Naive thymus-derived CD4-positive, alpha-beta T cell (primary cell): Measurements from ENCODE around the gene AMOTL2. TPM values are rescaled to one million over a fixed set of nuclear protein-coding genes. Genes with fewer than 3 reads are reported as not detected.

Source experiments
- ATAC-seq: fragments of 150-1000 bp; cut with Tn5 transposase; 2 replicates; pipeline ENCODE4 v1.10.0; 2021; ENCODE audit warnings: mild to moderate bottlenecking, moderate library complexity
- CTCF ChIA-PET: fragments of 350-600 bp; sonication (Branson Sonifier 250); formaldehyde crosslinking; loops from one replicate; lab custom pipeline; 2021; ENCODE audit warnings: antibody characterized with exemption; lab: Charles Lee
- POLR2A ChIA-PET: fragments of 350-600 bp; sonication (Branson Sonifier 250); formaldehyde crosslinking; loops from one replicate; lab custom pipeline; 2021; ENCODE audit warnings: antibody characterized with exemption, inconsistent platforms; lab: Charles Lee
- DNase-seq, 9 donors: peaks; one replicate each; pipeline versions ENCODE4 v3.0.0 to v3.0.0-alpha.2; 2020 to 2022; ENCODE audit warnings: mixed read lengths in 1 of 9
- H3K27ac ChIP-seq: one replicate; pipeline ENCODE4 v1.7.0; 2013; ENCODE audit warnings: mild to moderate bottlenecking, low read depth, low read length, moderate library complexity
- H3K27me3 ChIP-seq, 2 donors: one replicate each; pipeline ENCODE4 v1.7.0; 2013; ENCODE audit warnings: low read length in 2 of 2, mild to moderate bottlenecking in 2 of 2, moderate library complexity in 2 of 2; ENCODE audit not compliant: control insufficient read depth in 2 of 2, insufficient read depth in 2 of 2
- H3K36me3 ChIP-seq, 3 experiments: 1 replicate in 2 of 3; 2 replicates in 1 of 3; pipeline ENCODE4 v1.7.0; 2013; ENCODE audit warnings: low read length in 3 of 3, mild to moderate bottlenecking in 3 of 3, moderate library complexity in 1 of 3; ENCODE audit not compliant: insufficient read depth in 3 of 3, control insufficient read depth in 2 of 3
- H3K4me1 ChIP-seq, 2 donors: one replicate each; pipeline ENCODE4 v1.7.0; 2013; ENCODE audit warnings: low read length in 2 of 2, mild to moderate bottlenecking in 2 of 2, moderate library complexity in 1 of 2; ENCODE audit not compliant: control insufficient read depth in 2 of 2, insufficient read depth in 2 of 2
- H3K4me3 ChIP-seq: 2 replicates; pipeline ENCODE4 v1.7.0; 2013; ENCODE audit warnings: mild to moderate bottlenecking, low read length
- H3K9me3 ChIP-seq, 3 experiments: 1 replicate in 2 of 3; 2 replicates in 1 of 3; pipeline ENCODE4 v1.7.0; 2013; ENCODE audit warnings: low read length in 3 of 3; ENCODE audit not compliant: control insufficient read depth in 2 of 3
- H3K27ac Mint-ChIP-seq, 9 donors: one replicate each; pipeline ENCODE4 v1.8.0; 2020 to 2022; ENCODE audit warnings: mixed read lengths in 9 of 9, mild to moderate bottlenecking in 8 of 9, moderate library complexity in 5 of 9, inconsistent platforms in 2 of 9
- H3K27me3 Mint-ChIP-seq, 5 donors: one replicate each; pipeline ENCODE4 v1.8.0; 2021 to 2022; ENCODE audit warnings: mixed read lengths in 5 of 5, mild to moderate bottlenecking in 1 of 5
- H3K36me3 Mint-ChIP-seq, 5 donors: one replicate each; pipeline ENCODE4 v1.8.0; 2020 to 2022; ENCODE audit warnings: mixed read lengths in 5 of 5, mild to moderate bottlenecking in 3 of 5, inconsistent platforms in 1 of 5
- H3K4me1 Mint-ChIP-seq, 7 donors: one replicate each; pipeline ENCODE4 v1.8.0; 2020 to 2022; ENCODE audit warnings: mixed read lengths in 7 of 7, mild to moderate bottlenecking in 3 of 7, inconsistent platforms in 1 of 7
- H3K4me3 Mint-ChIP-seq, 10 donors: one replicate each; pipeline ENCODE4 v1.8.0; 2020 to 2022; ENCODE audit warnings: mild to moderate bottlenecking in 10 of 10, mixed read lengths in 10 of 10, moderate library complexity in 6 of 10, inconsistent platforms in 2 of 10
- H3K9me3 Mint-ChIP-seq, 11 donors: one replicate each; pipeline ENCODE4 v1.8.0; 2020 to 2022; ENCODE audit warnings: mixed read lengths in 11 of 11, mild to moderate bottlenecking in 4 of 11, inconsistent platforms in 1 of 11, moderate library complexity in 1 of 11
- intact Hi-C, 2 donors: fragments of 100-400 bp; cut with micrococcal nuclease; formaldehyde crosslinking; loops; one replicate each; pipeline ENCODE4 v1.15.1; 2023
- polyA plus RNA-seq, 2 donors: library from polyadenylated mRNA; unstranded; fragments of 300-500 nt; fragmentation: Illumina TruSeq; gene quantifications; one replicate each; pipeline ENCODE4 v1.2.3, GENCODE V29; 2021
- total RNA-seq, 6 experiments: library from RNA in 5 of 6; stranded (reverse) in 5 of 6; gene quantifications; 1 replicate in 5 of 6; 2 replicates in 1 of 6; pipeline ENCODE4 v1.2.3 and lab custom pipeline; 2021 to 2026

Gene AMOTL2
- total and polyA plus RNA-seq, 7 experiments from 2014 or later: 0.10 TPM; not detected in 6

GRCh38 chr3:134381831-134382442 is 7.7 kb upstream of the AMOTL2 start:
- Histone ChIP-seq H3K27me3 (no peaks in the 10 kb centered on the region), H3K27ac (no peak overlapping the region), H3K4me1 (no peaks in the 10 kb centered on the region), H3K4me3 (no peak overlapping the region), H3K9me3 (no peaks in the 10 kb centered on the region), H3K36me3 (no peaks in the 10 kb centered on the region)
- H3K4me1 Mint-ChIP-seq: peaks cover 0 to 5% (median 0%) of the 10 kb centered on the region in 7 donors
- CTCF ChIA-PET: interaction anchor here (0.5 kb wide), 1 partner anchor 339 kb away, joined by 3 read pairs; no protein-coding TSS in a partner anchor
- DNase-seq: peak in 1 of 9 donors; percentile 16
- ATAC-seq: no peak
- intact Hi-C loops: no loop called here
- no peaks in the 10 kb centered on the region for H3K36me3 Mint-ChIP-seq
- no peaks in the 10 kb centered on the region for H3K9me3 Mint-ChIP-seq
- no peak overlapping the region for H3K27ac Mint-ChIP-seq
- H3K4me3 Mint-ChIP-seq: no peak overlapping the region
- H3K27me3 Mint-ChIP-seq: peaks cover 0 to 37% (median 15%) of the 10 kb centered on the region in 5 donors
- POLR2A ChIA-PET: no interaction called here

- intact Hi-C loops: no loop called here
- Histone ChIP-seq H3K4me3 (no peak overlapping the region), H3K9me3 (no peaks in the 10 kb centered on the region), H3K36me3 (no peaks in the 10 kb centered on the region), H3K27ac (no peak overlapping the region), H3K27me3 (no peaks in the 10 kb centered on the region), H3K4me1 (no peaks in the 10 kb centered on the region)
- DNase-seq: no peak
- Mint-ChIP-seq H3K4me1 (peaks cover 0 to 5% (median 0%) of the 10 kb centered on the region in 7 donors), H3K4me3 (no peak overlapping the region), H3K27ac (no peak overlapping the region), H3K36me3 (no peaks in the 10 kb centered on the region), H3K27me3 (peaks cover 1 to 41% (median 22%) of the 10 kb centered on the region in 5 donors), H3K9me3 (no peaks in the 10 kb centered on the region)
- no peak for ATAC-seq
- POLR2A ChIA-PET: no interaction called here
- CTCF ChIA-PET: interaction anchor here (0.6 kb wide), 1 partner anchor 177 kb away, joined by 3 read pairs; no protein-coding TSS in a partner anchor
These were observed 6.8 kb upstream of the AMOTL2 start for GRCh38 chr3:134381076-134381475.

GRCh38 chr3:134380249-134380648 is 6.0 kb upstream of the AMOTL2 start:
- Mint-ChIP-seq H3K4me1 (peaks cover 0 to 6% (median 4%) of the 10 kb centered on the region in 7 donors), H3K27me3 (peaks cover 9 to 47% (median 31%) of the 10 kb centered on the region in 5 donors), H3K4me3 (no peak overlapping the region), H3K9me3 (peaks cover 0 to 1% (median 0%) of the 10 kb centered on the region in 11 donors), H3K27ac (no peak overlapping the region), H3K36me3 (no peaks in the 10 kb centered on the region)
- Histone ChIP-seq H3K4me1 (no peaks in the 10 kb centered on the region), H3K4me3 (no peak overlapping the region), H3K36me3 (no peaks in the 10 kb centered on the region), H3K9me3 (no peaks in the 10 kb centered on the region), H3K27ac (no peak overlapping the region), H3K27me3 (peaks cover 0 to 3% of the 10 kb centered on the region in 2 donors)
- ChIA-PET POLR2A (no interaction called here), CTCF (interaction anchor here (0.7 kb wide), 1 partner anchor 78 kb away, joined by 3 read pairs; no protein-coding TSS in a partner anchor)
- DNase-seq (no peak), ATAC-seq (no peak)
- intact Hi-C loops: no loop called here

DNA sequence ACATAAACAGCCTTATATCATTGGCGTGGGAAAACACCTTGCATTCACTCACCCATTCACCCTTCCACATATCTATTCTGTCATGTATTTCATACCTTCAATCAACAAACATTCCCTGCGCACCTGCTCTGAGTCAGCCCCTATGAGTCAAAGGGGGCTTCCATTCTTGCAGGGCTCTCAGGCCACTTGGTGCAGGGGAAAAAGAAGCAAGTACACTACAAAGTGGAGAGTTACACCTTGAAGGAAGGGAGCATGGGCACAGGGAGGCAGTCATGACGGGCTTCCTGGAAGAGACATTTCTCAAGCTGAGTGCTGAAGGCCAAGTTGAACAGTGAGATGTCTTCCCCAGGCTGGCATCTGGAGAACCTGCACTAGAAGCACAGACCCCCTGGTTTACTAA is 4.6 kb upstream of the AMOTL2 start:
- no peaks in the 10 kb centered on the region for H3K36me3 Mint-ChIP-seq
- peaks cover 7 to 13% (median 12%) of the 10 kb centered on the region in 7 donors for H3K4me1 Mint-ChIP-seq
- H3K9me3 Mint-ChIP-seq: peaks cover 0 to 1% (median 0%) of the 10 kb centered on the region in 11 donors
- H3K4me3 ChIP-seq: no peak overlapping the region
- peaks cover 17 to 54% (median 37%) of the 10 kb centered on the region in 5 donors for H3K27me3 Mint-ChIP-seq
- H3K9me3 ChIP-seq: no peaks in the 10 kb centered on the region
- no peaks in the 10 kb centered on the region for H3K4me1 ChIP-seq
- no peaks in the 10 kb centered on the region for H3K36me3 ChIP-seq
- intact Hi-C loops: loop anchor here (1.0 to 10.0 kb wide), 5 partner anchors 21 to 182 kb away; no protein-coding TSS in a partner anchor
- no peak overlapping the region for H3K27ac Mint-ChIP-seq
- ATAC-seq: no peak
- H3K27ac ChIP-seq: no peak overlapping the region
- ChIA-PET CTCF (interaction anchor here (0.6 to 2.7 kb wide), 2 partner anchors 46 to 166 kb away, joined by 3 to 8 read pairs; no protein-coding TSS in a partner anchor), POLR2A (no interaction called here)
- H3K4me3 Mint-ChIP-seq: no peak overlapping the region
- DNase-seq: peak in 1 of 9 donors; percentile 3
- peaks cover 0 to 3% of the 10 kb centered on the region in 2 donors for H3K27me3 ChIP-seq

- H3K36me3 Mint-ChIP-seq: no peaks in the 10 kb centered on the region
- POLR2A ChIA-PET: no interaction called here
- H3K9me3 Mint-ChIP-seq: peaks cover 0 to 1% (median 0%) of the 10 kb centered on the region in 11 donors
- H3K27me3 Mint-ChIP-seq: peaks cover 17 to 58% (median 37%) of the 10 kb centered on the region in 5 donors
- peaks cover 7 to 13% (median 12%) of the 10 kb centered on the region in 7 donors for H3K4me1 Mint-ChIP-seq
- H3K27ac ChIP-seq: no peak overlapping the region
- H3K27ac Mint-ChIP-seq: peak overlapping the region in 1 of 9 donors; percentile 39
- no peaks in the 10 kb centered on the region for H3K36me3 ChIP-seq
- CTCF ChIA-PET: interaction anchor here (0.5 to 2.7 kb wide), 3 partner anchors 46 to 479 kb away, joined by 3 to 8 read pairs (median 4); no protein-coding TSS in a partner anchor
- intact Hi-C loops: loop anchor here (1.0 to 10.0 kb wide), 5 partner anchors 20 to 181 kb away; no protein-coding TSS in a partner anchor
- H3K9me3 ChIP-seq: no peaks in the 10 kb centered on the region
- peaks cover 0 to 3% of the 10 kb centered on the region in 2 donors for H3K27me3 ChIP-seq
- H3K4me3 Mint-ChIP-seq: no peak overlapping the region
- no peak overlapping the region for H3K4me3 ChIP-seq
- H3K4me1 ChIP-seq: no peaks in the 10 kb centered on the region
- DNase-seq (peak in 4 of 9 donors; percentile 22 to 34 (median 29)), ATAC-seq (peak; percentile 58)
These were observed 4.1 kb upstream of the AMOTL2 start for GRCh38 chr3:134378384-134378783.

DNA sequence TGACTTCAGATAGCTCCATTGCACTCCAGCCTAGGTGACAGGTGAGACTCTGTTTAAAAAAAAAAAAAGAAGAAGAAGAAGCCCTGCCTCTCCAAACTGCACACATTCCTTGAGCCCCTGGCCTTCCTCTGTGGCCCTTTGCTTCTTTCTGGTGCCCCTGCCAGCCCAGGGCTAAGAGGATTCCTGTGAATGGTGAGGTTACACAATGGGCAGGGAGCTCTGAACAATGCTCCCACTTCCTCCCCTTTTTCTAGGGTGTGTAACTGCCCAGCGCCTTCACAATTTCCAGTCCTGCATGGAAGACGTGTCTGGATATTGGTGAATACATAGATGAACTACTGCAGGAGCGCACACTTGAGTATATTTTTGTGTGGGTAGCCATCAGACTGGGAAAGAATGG is 3.6 kb upstream of the AMOTL2 start:
- peaks cover 0 to 3% of the 10 kb centered on the region in 2 donors for H3K27me3 ChIP-seq
- Mint-ChIP-seq H3K9me3 (peaks cover 0 to 1% (median 0%) of the 10 kb centered on the region in 11 donors), H3K4me1 (peaks cover 7 to 13% (median 12%) of the 10 kb centered on the region in 7 donors), H3K27ac (no peak overlapping the region), H3K4me3 (no peak overlapping the region), H3K36me3 (no peaks in the 10 kb centered on the region), H3K27me3 (peaks cover 17 to 63% (median 40%) of the 10 kb centered on the region in 5 donors)
- DNase-seq: no peak
- H3K4me3 ChIP-seq: no peak overlapping the region
- intact Hi-C loops: loop anchor here (1.0 to 10.0 kb wide), 5 partner anchors 20 to 181 kb away; no protein-coding TSS in a partner anchor
- no peaks in the 10 kb centered on the region for H3K36me3 ChIP-seq
- no peak for ATAC-seq
- no peak overlapping the region for H3K27ac ChIP-seq
- no peaks in the 10 kb centered on the region for H3K9me3 ChIP-seq
- no peaks in the 10 kb centered on the region for H3K4me1 ChIP-seq
- ChIA-PET CTCF (interaction anchor here (0.5 to 2.7 kb wide), 2 partner anchors 165 to 479 kb away, joined by 4 to 8 read pairs; no protein-coding TSS in a partner anchor), POLR2A (no interaction called here)
